HEK293T (cell line): ENCODE measurements around the gene PLBD1.

Source experiments
- CTCF ChIA-PET: fragments of 350-600 bp; formaldehyde crosslinking; extraction: SDS; loops from one replicate; lab custom pipeline; 2021; ENCODE audit warnings: antibody characterized with exemption, inconsistent platforms; lab: Yijun Ruan, JAX
- POLR2A ChIA-PET: fragments of 350-600 bp; formaldehyde crosslinking; extraction: SDS; loops from one replicate; lab custom pipeline; 2020; ENCODE audit warnings: antibody characterized with exemption, inconsistent platforms; lab: Yijun Ruan, JAX
- DNase-seq: peaks from one replicate; pipeline ENCODE4 v3.0.0; 2012; ENCODE audit warnings: mixed read lengths; ENCODE audit errors: extremely low spot score
- ARNT ChIP-seq: fragments of 450-650 bp; IDR thresholded peaks from 2 replicates; pipeline ENCODE4 v1.6.1; 2017; ENCODE audit warnings: mild to moderate bottlenecking
- BHLHE40 ChIP-seq: fragments of 450-650 bp; IDR thresholded peaks from 2 replicates; pipeline ENCODE4 v1.6.1; 2016; ENCODE audit warnings: mild to moderate bottlenecking, moderate library complexity, borderline replicate concordance
- CTBP1 ChIP-seq: fragments of 450-650 bp; IDR thresholded peaks from 2 replicates; pipeline ENCODE4 v1.6.1; 2016; ENCODE audit warnings: borderline replicate concordance
- ELF4 ChIP-seq: fragments of 450-650 bp; IDR thresholded peaks from 2 replicates; pipeline ENCODE4 v1.6.1; 2017; ENCODE audit warnings: antibody characterized with exemption
- FOXA1 ChIP-seq: fragments of 450-650 bp; IDR thresholded peaks from 2 replicates; pipeline ENCODE4 v1.6.1; 2016; ENCODE audit warnings: mild to moderate bottlenecking
- FOXK2 ChIP-seq: fragments of 450-650 bp; IDR thresholded peaks from 2 replicates; pipeline ENCODE4 v1.6.1; 2016; ENCODE audit warnings: mild to moderate bottlenecking
- FOXM1 ChIP-seq: fragments of 450-650 bp; IDR thresholded peaks from 2 replicates; pipeline ENCODE4 v1.6.1; 2017; ENCODE audit warnings: mild to moderate bottlenecking, borderline replicate concordance
- HDGF ChIP-seq: fragments of 450-650 bp; IDR thresholded peaks from 2 replicates; pipeline ENCODE4 v1.6.1; 2017; ENCODE audit warnings: antibody characterized with exemption, borderline replicate concordance
- L3MBTL2 ChIP-seq: fragments of 450-650 bp; conservative IDR thresholded peaks from 2 replicates; pipeline ENCODE4 v1.6.1; 2016; ENCODE audit warnings: mild to moderate bottlenecking
- LEF1 ChIP-seq: fragments of 450-650 bp; IDR thresholded peaks from 2 replicates; pipeline ENCODE4 v1.6.1; 2017; ENCODE audit warnings: mild to moderate bottlenecking, borderline replicate concordance
- NFRKB ChIP-seq: fragments of 450-650 bp; IDR thresholded peaks from 2 replicates; pipeline ENCODE4 v1.6.1; 2016; ENCODE audit warnings: mild to moderate bottlenecking, moderate library complexity
- PKNOX1 ChIP-seq: fragments of 450-650 bp; IDR thresholded peaks from 2 replicates; pipeline ENCODE4 v1.6.1; 2016
- SP1 ChIP-seq: fragments of 450-650 bp; IDR thresholded peaks from 2 replicates; pipeline ENCODE4 v1.6.1; 2017
- SUZ12 ChIP-seq: fragments of 450-650 bp; IDR thresholded peaks from 2 replicates; pipeline ENCODE4 v1.6.1; 2016; ENCODE audit warnings: mild to moderate bottlenecking
- TARDBP ChIP-seq: fragments of 450-650 bp; IDR thresholded peaks from 2 replicates; pipeline ENCODE4 v1.6.1; 2016
- ZNF384 ChIP-seq: fragments of 450-650 bp; IDR thresholded peaks from 2 replicates; pipeline ENCODE4 v1.6.1; 2016

Gene PLBD1

DNA sequence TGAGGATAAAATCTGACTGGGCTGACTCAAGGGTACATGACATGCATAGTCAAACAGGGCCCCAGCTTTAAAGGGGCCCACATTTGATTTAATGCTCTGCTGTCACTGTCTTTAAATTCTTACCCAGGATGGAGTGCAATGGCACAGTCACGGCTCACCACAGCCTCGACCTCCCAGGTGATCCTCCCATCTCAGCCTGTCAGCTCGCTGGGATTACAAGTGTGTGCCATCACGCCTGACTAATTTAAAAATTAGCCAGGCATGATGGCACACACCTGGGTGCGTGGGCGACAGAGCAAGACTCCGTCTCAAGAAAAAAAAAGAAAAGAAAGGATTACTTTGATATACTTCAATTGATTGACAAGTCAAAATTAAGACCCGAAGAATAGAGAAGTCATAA, 9.2 kb upstream of the PLBD1 start:
- TF ChIP-seq ELF4 (no peak), LEF1 (no peak), NFRKB (no peak), FOXK2 (no peak), L3MBTL2 (no peak), CTBP1 (no peak), FOXM1 (no peak), ARNT (no peak), TARDBP (no peak)
- DNase-seq: no peak
- CTCF ChIA-PET: interaction anchor here (0.7 kb wide), 1 partner anchor 245 kb away, joined by 5 read pairs; no protein-coding TSS in a partner anchor
- POLR2A ChIA-PET: no interaction called here

DNA sequence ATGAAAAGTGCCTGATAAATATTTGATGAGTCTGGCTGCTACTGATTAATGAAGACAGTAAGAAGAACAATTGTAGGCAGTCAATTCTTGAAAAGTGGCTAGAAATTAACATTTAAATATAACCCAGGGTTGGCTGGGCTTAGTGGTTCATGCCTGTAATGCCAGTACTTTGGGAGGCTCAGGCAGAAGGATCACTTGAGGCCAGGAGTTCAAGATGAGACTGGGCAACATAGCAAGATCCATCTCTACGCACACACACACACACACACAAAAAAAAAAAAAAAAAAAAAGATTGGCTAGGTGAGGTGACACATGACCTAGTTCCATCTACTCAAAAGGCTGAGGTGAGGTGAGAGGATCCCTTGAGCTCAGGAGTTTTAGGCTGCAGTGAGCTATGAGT, 7.9 kb upstream of the PLBD1 start:
- ChIA-PET CTCF (interaction anchor here (0.6 kb wide), 1 partner anchor 25 kb away, joined by 5 read pairs; no protein-coding TSS in a partner anchor), POLR2A (no interaction called here)
- no peak for DNase-seq
- TF ChIP-seq NFRKB: no peak
- TF ChIP-seq L3MBTL2: no peak
- no peak for TF ChIP-seq PKNOX1
- no peak for TF ChIP-seq ELF4
- no peak for TF ChIP-seq TARDBP
- no peak for TF ChIP-seq HDGF
- no peak for TF ChIP-seq FOXA1
- TF ChIP-seq LEF1: no peak
- TF ChIP-seq FOXM1: no peak
- no peak for TF ChIP-seq FOXK2
- TF ChIP-seq CTBP1: no peak
- no peak for TF ChIP-seq BHLHE40
- TF ChIP-seq ARNT: no peak
- no peak for TF ChIP-seq ZNF384

- ChIA-PET POLR2A (no interaction called here), CTCF (no interaction called here)
- TF ChIP-seq ELF4: no peak
- DNase-seq: no peak
Measured at GRCh38 chr12:14573118-14573517, 5.4 kb upstream of the PLBD1 start.

GRCh38 chr12:14572401-14572800, 4.7 kb upstream of the PLBD1 start:
- DNase-seq: no peak
- CTCF ChIA-PET: interaction anchor here (0.8 kb wide), 1 partner anchor 856 kb away, joined by 3 read pairs; no protein-coding TSS in a partner anchor
- POLR2A ChIA-PET: no interaction called here
- TF ChIP-seq NFRKB: no peak
- TF ChIP-seq LEF1: no peak
- no peak for TF ChIP-seq SUZ12
- TF ChIP-seq FOXK2: no peak
- TF ChIP-seq ARNT: no peak
- TF ChIP-seq FOXA1: no peak
- no peak for TF ChIP-seq L3MBTL2
- TF ChIP-seq BHLHE40: no peak

DNA sequence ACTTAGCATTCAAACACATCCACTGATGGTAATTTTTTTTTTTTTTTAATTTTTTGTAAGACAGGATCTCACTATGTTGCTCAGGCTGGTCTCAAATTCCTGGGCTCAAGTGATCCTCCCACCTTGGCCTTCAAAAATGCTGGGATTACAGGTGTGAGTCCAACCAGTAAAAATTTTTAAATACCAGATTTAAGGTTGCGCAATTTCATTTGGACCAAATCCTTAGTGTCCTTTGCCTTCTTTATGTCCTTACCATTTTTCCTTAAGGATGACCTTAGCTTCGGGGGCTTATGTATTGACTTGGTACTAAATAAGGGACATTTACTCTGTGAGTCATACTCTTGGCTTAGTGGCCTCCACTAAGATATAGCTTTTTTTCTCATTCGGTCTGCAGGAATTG, 4.1 kb upstream of the PLBD1 start:
- CTCF ChIA-PET: interaction anchor here (0.8 kb wide), 1 partner anchor 857 kb away, joined by 3 read pairs; no protein-coding TSS in a partner anchor
- POLR2A ChIA-PET: no interaction called here
- DNase-seq: no peak
- TF ChIP-seq HDGF: no peak
- no peak for TF ChIP-seq BHLHE40
- no peak for TF ChIP-seq FOXK2
- TF ChIP-seq LEF1: no peak
- TF ChIP-seq L3MBTL2: no peak

GRCh38 chr12:14570231-14570630, 2.5 kb upstream of the PLBD1 start:
- DNase-seq: no peak
- ChIA-PET CTCF (no interaction called here), POLR2A (no interaction called here)
- TF ChIP-seq PKNOX1 (no peak), ELF4 (no peak)

DNA sequence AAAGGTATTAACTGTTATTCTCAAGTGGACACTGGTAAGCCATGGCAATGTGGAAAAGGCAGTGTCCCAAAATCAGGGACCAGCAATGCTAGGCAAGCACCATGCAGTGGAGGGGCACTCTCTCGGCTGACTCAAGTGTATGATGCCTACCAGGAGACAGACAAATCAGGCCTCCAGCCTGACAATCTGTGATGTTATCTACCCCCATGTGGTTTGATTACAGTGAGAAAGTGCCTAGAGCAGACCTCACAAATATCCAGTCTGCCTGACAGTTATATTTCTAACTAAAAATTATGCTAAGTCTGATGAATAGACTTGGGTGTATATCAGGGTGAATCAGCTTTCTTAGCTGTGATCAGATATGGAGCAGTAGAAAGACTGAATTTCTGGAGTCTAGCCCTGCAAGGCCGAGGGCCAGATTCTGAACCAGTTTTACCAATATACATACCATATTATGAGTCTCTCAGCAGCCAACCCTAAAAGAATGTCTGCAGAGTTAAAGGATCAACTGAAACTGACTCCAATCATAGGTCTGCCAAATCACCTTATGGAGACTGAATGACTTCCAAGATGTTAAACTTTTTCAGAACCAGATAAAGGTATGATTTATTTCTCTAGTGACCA, 3.2 kb downstream of the PLBD1 start:
- ChIA-PET CTCF (interaction anchor here (0.6 kb wide), 1 partner anchor 260 kb away, joined by 6 read pairs; no protein-coding TSS in a partner anchor), POLR2A (no interaction called here)
- DNase-seq: no peak
- TF ChIP-seq SUZ12 (no peak), LEF1 (no peak), SP1 (no peak), FOXM1 (no peak), BHLHE40 (no peak), FOXK2 (no peak), HDGF (no peak), TARDBP (no peak), FOXA1 (no peak), PKNOX1 (no peak), CTBP1 (no peak), ELF4 (no peak), L3MBTL2 (no peak), ZNF384 (no peak)
